ENCODE results near the gene ACBD6.
"Not testable (repeated sequence)": the region's sequence is repeated elsewhere in the genome, so short reads cannot be mapped to it uniquely, and the experiment has no call there.

The ACBD6 gene, protein sequence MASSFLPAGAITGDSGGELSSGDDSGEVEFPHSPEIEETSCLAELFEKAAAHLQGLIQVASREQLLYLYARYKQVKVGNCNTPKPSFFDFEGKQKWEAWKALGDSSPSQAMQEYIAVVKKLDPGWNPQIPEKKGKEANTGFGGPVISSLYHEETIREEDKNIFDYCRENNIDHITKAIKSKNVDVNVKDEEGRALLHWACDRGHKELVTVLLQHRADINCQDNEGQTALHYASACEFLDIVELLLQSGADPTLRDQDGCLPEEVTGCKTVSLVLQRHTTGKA

DNA sequence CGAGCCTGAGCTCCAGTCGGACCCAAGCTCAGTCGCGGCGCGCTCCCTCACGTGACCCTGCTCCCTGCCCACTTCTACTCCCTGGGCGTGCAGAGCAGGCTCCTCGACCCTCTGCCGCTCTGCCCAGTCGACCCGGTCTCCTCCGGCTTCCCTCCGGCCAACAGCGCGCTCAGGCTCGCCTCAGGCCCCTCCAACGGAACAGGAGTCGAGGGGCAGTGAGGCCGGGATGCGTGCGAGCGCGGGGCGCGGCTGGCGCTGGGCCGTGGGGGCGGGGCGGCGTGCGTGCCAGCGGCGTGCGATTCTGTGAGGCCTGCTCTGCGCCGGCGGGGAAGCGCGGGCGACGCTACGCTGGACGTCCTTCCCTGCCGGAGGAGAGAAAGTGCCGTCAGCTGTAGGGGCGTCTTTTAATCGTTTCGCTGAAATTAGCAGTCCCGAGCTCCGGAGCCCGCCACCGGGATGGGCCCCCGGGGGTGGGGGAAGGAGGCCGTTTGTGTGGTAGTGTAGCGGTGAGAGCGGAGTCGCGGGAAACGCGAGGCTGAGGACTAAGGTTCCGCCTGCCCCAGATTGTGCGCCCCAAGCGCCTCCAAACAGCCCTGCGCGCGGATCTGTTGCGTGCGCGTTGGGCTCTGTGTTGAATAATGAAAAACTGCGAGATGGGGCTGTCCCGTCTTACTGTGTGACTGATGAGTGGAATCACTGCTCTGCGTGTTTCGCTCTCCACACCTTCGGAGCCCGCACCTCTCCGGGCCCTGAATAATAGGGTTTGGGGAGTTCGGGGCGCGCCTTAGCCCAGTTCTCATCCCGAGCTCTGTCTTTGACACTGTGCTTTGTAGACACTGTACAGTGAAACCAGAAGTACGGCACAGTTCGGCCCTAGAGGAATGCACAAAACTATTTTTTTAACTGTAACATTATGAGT, at the start of gene ACBD6:
TSS of gene ACBD6 (minus strand) at position 217 of the 919 bp plus-strand sequence. CDS start 311 bp downstream, outside the sequence.
- in situ Hi-C loops (cut with HindIII; ENCODE audit: low sequenced_read_pairs) = loop anchor here (25.0 kb wide), 1 partner anchor 360 kb away; no protein-coding TSS in a partner anchor
- DNase-seq (ENCODE audit: low read depth, low spot score) = peak; percentile 89
- peak within 1 kb of the TSS; percentile 74 for H3K4me3 ChIP-seq (ENCODE audit: low read depth, low read length)
- TF ChIP-seq, protein P1, sequence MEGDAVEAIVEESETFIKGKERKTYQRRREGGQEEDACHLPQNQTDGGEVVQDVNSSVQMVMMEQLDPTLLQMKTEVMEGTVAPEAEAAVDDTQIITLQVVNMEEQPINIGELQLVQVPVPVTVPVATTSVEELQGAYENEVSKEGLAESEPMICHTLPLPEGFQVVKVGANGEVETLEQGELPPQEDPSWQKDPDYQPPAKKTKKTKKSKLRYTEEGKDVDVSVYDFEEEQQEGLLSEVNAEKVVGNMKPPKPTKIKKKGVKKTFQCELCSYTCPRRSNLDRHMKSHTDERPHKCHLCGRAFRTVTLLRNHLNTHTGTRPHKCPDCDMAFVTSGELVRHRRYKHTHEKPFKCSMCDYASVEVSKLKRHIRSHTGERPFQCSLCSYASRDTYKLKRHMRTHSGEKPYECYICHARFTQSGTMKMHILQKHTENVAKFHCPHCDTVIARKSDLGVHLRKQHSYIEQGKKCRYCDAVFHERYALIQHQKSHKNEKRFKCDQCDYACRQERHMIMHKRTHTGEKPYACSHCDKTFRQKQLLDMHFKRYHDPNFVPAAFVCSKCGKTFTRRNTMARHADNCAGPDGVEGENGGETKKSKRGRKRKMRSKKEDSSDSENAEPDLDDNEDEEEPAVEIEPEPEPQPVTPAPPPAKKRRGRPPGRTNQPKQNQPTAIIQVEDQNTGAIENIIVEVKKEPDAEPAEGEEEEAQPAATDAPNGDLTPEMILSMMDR (IDR thresholded peaks at IDR 0.05; ENCODE audit: low read depth, low read length) = peak; percentile 7

DNA sequence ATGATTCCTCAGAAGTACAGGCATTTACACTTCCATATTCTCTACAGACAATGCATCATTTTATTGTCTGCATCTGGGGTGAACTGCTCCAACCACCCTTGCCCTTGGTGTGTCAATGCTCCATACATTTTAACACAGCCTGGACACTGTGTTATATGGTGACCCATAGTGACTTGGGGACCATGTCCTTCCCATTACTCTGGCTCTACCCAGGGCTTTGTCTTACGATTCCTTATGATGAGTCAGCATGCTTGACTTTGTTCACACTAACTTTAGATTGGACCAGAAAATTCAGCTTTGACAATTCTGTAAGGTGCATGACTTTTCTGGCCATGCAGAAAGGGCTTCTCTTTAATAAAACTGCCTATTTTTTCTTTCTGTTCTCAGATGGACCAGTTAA, 49.6 kb upstream of the ACBD6 start:
- no peak for DNase-seq (ENCODE audit: low read depth, low spot score)
- TF ChIP-seq, protein P1 (IDR thresholded peaks at IDR 0.05; ENCODE audit: low read depth, low read length) = no peak
- in situ Hi-C loops (cut with HindIII; ENCODE audit: low sequenced_read_pairs) = no loop called here
- H3K4me3 ChIP-seq (ENCODE audit: low read depth, low read length) = no peak overlapping the region

DNA sequence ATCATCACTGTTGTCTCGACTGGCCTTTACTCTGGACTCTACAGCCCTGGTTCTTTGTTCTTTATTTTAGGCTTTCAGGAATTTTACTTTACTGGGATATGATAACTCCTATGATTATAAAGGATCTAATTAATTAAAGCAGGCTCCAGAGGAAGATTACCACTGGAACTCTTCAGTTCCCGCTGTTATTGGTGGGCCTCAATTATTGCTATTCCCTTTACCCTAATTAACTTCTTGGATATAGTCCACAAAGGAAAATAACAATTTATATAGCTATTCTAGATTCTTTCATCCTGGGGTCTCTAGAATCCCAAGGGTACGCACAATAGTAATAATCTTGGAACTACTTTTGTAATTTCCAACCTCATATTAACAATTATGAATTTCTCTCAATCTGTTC, 47.9 kb upstream of the ACBD6 start:
- no peak overlapping the region for H3K4me3 ChIP-seq (ENCODE audit: low read depth, low read length)
- in situ Hi-C loops (cut with HindIII; ENCODE audit: low sequenced_read_pairs) = no loop called here
- TF ChIP-seq, protein P1 (IDR thresholded peaks at IDR 0.05; ENCODE audit: low read depth, low read length) = no peak
- no peak for DNase-seq (ENCODE audit: low read depth, low spot score)

DNA sequence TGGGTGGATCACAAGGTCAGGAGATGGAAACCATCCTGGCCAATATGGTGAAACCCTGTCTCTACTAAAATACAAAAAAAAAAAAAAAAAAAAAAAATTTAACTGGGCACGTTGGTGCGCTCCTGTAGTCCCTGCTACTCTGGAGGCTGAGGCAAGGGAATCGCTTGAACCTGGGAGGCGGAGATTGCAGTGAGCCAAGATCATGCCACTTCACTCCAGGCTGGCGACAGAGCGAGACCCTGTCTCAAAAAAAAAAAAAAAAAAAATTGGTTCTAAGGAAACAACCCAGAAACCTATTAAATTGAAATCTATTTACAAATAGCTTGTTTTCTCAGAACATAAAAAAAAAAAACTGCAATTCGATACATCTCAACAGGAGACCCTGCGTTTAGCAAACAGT, 47.4 kb upstream of the ACBD6 start:
- H3K4me3 ChIP-seq (ENCODE audit: low read depth, low read length); in situ Hi-C loops (cut with HindIII; ENCODE audit: low sequenced_read_pairs); DNase-seq (ENCODE audit: low read depth, low spot score): not testable (repeated sequence)

DNA sequence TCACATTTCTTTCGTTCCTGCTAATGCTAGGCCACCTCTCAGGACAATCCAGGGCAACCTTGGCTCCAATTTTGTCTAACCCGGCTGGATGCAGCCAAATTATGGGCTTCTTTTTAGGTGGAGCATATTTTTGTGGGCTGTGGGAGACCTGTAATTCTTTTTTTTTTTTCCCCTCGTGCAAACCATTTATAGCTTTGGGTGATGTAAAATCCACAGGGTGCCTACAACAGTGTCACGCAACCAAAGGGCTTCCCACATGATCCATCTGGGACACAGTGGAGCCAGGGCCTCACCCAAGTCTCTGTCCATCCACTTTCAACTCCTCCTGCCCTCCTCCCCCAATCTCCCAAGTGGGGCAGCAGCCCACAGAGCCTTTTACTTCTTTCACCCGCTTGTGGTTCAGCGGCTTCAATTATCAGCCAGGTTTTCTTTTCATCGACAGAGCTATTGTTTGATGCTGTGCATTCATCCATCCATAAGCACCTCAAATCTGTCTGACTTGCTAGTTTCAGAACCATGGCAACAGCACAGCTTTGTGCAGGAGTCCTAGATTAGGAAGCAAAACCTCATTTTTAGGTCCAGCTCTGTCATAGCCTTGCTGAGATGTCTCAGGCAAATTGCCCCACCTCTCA, 46.4 kb upstream of the ACBD6 start:
- in situ Hi-C loops (cut with HindIII; ENCODE audit: low sequenced_read_pairs) = no loop called here
- DNase-seq (ENCODE audit: low read depth, low spot score) = no peak

DNA sequence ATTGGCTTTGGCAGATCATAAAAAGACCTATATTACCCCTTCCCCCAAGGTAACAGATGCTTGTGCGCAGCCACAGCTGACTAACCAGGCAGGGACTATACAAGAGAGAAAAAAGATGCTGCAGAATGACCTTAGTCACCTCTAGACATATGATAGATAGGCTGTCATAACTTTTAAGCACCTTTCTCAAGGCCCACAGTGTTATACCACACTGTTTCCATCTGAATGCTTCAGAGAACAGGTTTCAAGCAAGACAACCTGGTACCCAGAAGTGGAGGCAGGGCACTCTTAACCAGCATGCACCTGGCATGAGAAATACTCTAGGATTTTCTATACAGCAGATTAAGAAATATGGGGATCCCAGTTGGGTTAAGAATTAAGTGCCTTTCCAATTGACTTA, 43.6 kb upstream of the ACBD6 start:
- H3K4me3 ChIP-seq (ENCODE audit: low read depth, low read length) = no peak overlapping the region
- DNase-seq (ENCODE audit: low read depth, low spot score) = no peak
- in situ Hi-C loops (cut with HindIII; ENCODE audit: low sequenced_read_pairs) = no loop called here
- TF ChIP-seq, protein P1 (IDR thresholded peaks at IDR 0.05; ENCODE audit: low read depth, low read length) = no peak

More for the DNA sequence above, 46.4 kb upstream of the ACBD6 start:
- H3K4me3 ChIP-seq (ENCODE audit: low read depth, low read length) = no peak overlapping the region
- TF ChIP-seq, protein P1 (IDR thresholded peaks at IDR 0.05; ENCODE audit: low read depth, low read length) = no peak

Data from astrocyte of the spinal cord (primary cell).